ENCODE measurements around the gene MED10.
A peak's percentile ranks its signal among the peaks of the same experiment; 100 is the strongest.

The MED10 gene

DNA sequence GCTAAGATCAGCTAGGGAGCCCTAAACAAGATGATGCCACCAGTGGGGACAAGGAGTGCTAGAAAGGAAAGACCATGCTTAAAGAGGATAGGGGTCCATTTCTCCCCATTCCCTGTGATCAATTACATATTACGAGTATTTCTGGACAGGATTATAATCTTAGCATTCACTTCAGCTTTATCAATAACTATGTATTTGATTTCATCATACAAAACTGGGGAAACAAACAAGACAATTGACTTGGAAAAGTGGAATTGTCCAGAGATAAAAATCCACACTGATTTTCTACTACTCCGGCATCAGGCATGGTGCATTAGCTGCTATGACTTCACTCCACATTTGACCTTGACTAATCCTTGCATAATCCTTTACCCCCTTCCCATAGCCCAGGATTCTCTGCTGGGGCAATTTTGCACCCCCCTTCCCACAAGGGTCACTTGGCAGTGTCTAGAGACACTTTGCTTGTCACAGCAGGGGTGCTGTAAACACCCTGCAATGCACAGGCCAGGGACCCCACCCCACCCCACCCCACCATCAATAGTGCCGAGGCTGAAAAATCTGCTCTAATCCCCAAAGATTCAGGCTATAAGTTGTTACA lies 40.4 kb upstream of the MED10 start:
- Histone ChIP-seq H3K4me3 (no peak overlapping the region), H3K27ac (no peak overlapping the region)
- TF ChIP-seq CTCF (IDR thresholded peaks at IDR 0.05), result no peak
- DNase-seq (ENCODE audit: low spot score), result no peak

- Histone ChIP-seq H3K4me3 (no peak overlapping the region), H3K27ac (no peak overlapping the region)
- DNase-seq (ENCODE audit: low spot score), result peak; percentile 35
- TF ChIP-seq CTCF (IDR thresholded peaks at IDR 0.05), result no peak
Observed at GRCh38 chr5:6417657-6418056, 39.3 kb upstream of the MED10 start.

DNA sequence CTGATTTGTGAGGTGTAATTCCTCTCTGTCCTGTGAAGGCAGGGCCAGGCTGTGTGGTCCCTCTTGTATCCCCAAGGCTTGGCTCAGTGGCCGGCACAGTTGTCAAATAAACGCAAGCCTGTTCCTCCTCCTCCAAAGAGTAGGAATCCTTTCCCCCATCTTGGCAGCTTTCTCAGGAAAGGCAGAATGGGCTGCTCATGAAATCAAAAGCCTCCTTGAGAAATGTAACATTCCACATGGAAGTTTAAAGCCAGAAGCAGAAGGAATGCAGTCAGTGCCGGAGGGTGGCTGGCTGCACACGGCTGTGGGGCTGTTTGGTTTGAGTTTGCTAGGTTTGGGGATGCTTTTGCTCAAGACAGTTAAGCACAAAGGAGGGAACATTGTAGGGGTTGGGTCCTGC lies 34.5 kb upstream of the MED10 start:
- Histone ChIP-seq H3K4me3 (no peak overlapping the region), H3K27ac (no peak overlapping the region)
- TF ChIP-seq CTCF (IDR thresholded peaks at IDR 0.05), result no peak
- DNase-seq (ENCODE audit: low spot score), result peak; percentile 49

DNA sequence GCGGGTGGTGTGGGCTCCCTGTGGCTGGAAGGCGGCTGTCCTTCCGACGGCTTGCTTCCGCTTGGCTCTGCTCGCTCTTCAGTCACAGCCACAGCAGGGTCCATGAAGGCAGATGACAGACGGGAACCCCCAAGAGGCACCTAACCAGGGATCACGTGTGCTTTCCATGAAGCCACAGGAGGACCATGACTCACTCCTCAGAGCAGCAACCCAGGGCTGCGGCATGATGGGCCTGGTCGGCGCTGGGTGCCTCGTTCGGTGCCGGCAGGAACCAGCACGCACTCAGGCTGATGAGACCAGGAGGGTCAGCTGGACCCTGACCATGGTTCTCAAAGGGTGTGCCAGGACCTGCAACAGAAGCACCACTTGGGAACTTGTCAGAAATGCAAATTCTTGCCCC lies 32.8 kb upstream of the MED10 start:
- Histone ChIP-seq H3K4me3 (no peak overlapping the region), H3K27ac (no peak overlapping the region)
- DNase-seq (ENCODE audit: low spot score), result peak; percentile 40
- TF ChIP-seq CTCF (IDR thresholded peaks at IDR 0.05), result no peak

GRCh38 chr5:6410421-6410820 lies 32.1 kb upstream of the MED10 start:
- TF ChIP-seq CTCF (IDR thresholded peaks at IDR 0.05), result no peak
- no peak overlapping the region for H3K4me3 ChIP-seq
- DNase-seq (ENCODE audit: low spot score), result peak; percentile 26
- no peak overlapping the region for H3K27ac ChIP-seq

DNA sequence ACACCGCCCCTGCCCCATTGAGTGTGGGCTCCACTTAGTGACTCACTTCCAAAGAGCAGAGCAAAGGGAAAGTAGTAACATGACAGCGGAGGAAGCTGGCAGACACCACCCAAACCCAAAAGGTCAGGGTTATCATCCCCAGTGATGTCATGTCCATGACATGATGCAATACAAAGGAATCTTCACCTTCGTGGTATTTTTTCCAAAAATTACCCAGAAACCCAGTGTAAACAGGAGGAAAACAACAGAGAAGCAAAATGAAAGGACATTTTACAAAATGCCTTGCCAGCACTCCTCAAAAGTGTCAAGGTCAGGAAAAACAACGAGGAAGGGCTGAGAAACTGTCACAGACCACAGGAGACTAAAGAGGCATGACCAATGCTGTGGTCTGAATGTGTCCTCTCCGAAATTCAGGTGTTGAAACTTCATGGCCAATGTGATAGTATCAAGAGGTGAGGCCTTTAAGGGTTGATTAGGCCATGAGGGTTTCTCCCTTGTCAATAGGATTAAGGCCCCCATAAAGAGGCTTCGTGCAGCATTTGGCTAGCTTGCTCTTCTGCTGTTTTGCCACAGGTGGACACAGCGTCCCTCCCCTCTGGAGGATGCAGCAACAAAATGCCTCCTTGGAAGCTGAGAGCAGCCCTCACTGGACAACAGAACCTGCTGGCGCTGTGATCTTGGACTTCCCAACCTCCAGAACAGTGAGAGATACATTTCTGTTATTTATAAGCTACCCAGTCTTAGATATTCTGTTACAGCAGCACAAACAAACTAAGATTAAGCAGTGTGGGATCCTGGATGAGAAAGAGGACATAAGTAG lies 30.5 kb upstream of the MED10 start:
- peak; percentile 35 for DNase-seq (ENCODE audit: low spot score)
- no peak for TF ChIP-seq CTCF (IDR thresholded peaks at IDR 0.05)
- no peak overlapping the region for H3K27ac ChIP-seq
- H3K4me3 ChIP-seq, result no peak overlapping the region

- Histone ChIP-seq H3K27ac (no peak overlapping the region), H3K4me3 (no peak overlapping the region)
- peak; percentile 29 for DNase-seq (ENCODE audit: low spot score)
- TF ChIP-seq CTCF (IDR thresholded peaks at IDR 0.05), result no peak
Observed at GRCh38 chr5:6408260-6408596, 29.9 kb upstream of the MED10 start.
